Liver (tissue), 9 donors: Measurements from ENCODE around the gene ZBTB12. TPM values are rescaled to one million over a fixed set of nuclear protein-coding genes. Genes with fewer than 3 reads are reported as not detected.

Experiments
- DNase-seq: peaks from one replicate; pipeline ENCODE4 v3.0.0-alpha.2; 2017; ENCODE audit warnings: low spot score
- H3K27ac ChIP-seq, 2 donors: one replicate each; pipeline ENCODE4 v1.7.0; 2013; ENCODE audit warnings: inconsistent platforms in 2 of 2, low read length in 2 of 2, control low read depth in 1 of 2, low read depth in 1 of 2, mild to moderate bottlenecking in 1 of 2
- H3K27me3 ChIP-seq, 4 donors: one replicate each; pipeline versions ENCODE4 v1.6.1 to v1.7.0; 2013; ENCODE audit warnings: low read length in 3 of 4, inconsistent platforms in 1 of 4, mild to moderate bottlenecking in 1 of 4, moderate library complexity in 1 of 4; ENCODE audit not compliant: control insufficient read depth in 4 of 4, insufficient read depth in 4 of 4
- H3K36me3 ChIP-seq, 4 donors: one replicate each; pipeline versions ENCODE4 v1.6.1 to v1.7.0; 2013; ENCODE audit warnings: low read length in 3 of 4, mild to moderate bottlenecking in 3 of 4, low read depth in 1 of 4, moderate library complexity in 1 of 4; ENCODE audit not compliant: control insufficient read depth in 4 of 4, insufficient read depth in 3 of 4
- H3K4me1 ChIP-seq, 4 donors: one replicate each; pipeline versions ENCODE4 v1.6.1 to v1.7.0; 2013; ENCODE audit warnings: low read length in 3 of 4, mild to moderate bottlenecking in 3 of 4, moderate library complexity in 1 of 4; ENCODE audit not compliant: control insufficient read depth in 4 of 4, insufficient read depth in 4 of 4
- H3K4me3 ChIP-seq, 3 donors: one replicate each; pipeline versions ENCODE4 v1.6.1 to v1.7.0; 2013; ENCODE audit warnings: low read length in 3 of 3, control low read depth in 1 of 3, low read depth in 1 of 3, mild to moderate bottlenecking in 1 of 3
- H3K9ac ChIP-seq, 2 donors: one replicate each; pipeline ENCODE4 v1.7.0; 2013; ENCODE audit warnings: low read length in 2 of 2, mild to moderate bottlenecking in 2 of 2, moderate library complexity in 2 of 2, control low read depth in 1 of 2, low read depth in 1 of 2
- H3K9me3 ChIP-seq, 4 donors: one replicate each; pipeline versions ENCODE4 v1.6.1 to v1.7.0; 2013; ENCODE audit warnings: low read length in 3 of 4; ENCODE audit not compliant: control insufficient read depth in 4 of 4
- EGR1 ChIP-seq, 2 donors: IDR thresholded peaks; 2 replicates each; pipeline ENCODE4 v1.6.1; 2016 to 2018; ENCODE audit warnings: antibody characterized with exemption in 2 of 2, low read depth in 2 of 2
- FOXA1 ChIP-seq: IDR thresholded peaks from 2 replicates; pipeline ENCODE4 v1.6.1; 2016; ENCODE audit warnings: antibody characterized with exemption
- FOXA2 ChIP-seq: IDR thresholded peaks from 2 replicates; pipeline ENCODE4 v1.6.1; 2016; ENCODE audit warnings: antibody characterized with exemption
- GABPA ChIP-seq, 2 donors: IDR thresholded peaks in 1 of 2; conservative IDR thresholded peaks in 1 of 2; 2 replicates each; pipeline ENCODE4 v1.6.1; 2016; ENCODE audit warnings: antibody characterized with exemption in 2 of 2, mild to moderate bottlenecking in 1 of 2, moderate library complexity in 1 of 2
- HNF4A ChIP-seq, 2 donors: conservative IDR thresholded peaks; 2 replicates each; pipeline ENCODE4 v1.6.1; 2016; ENCODE audit warnings: antibody characterized with exemption in 2 of 2, mild to moderate bottlenecking in 2 of 2
- HNF4G ChIP-seq: IDR thresholded peaks from 2 replicates; pipeline ENCODE4 v1.6.1; 2016; ENCODE audit warnings: antibody characterized with exemption
- JUND ChIP-seq, 2 donors: IDR thresholded peaks; 2 replicates each; pipeline ENCODE4 v1.6.1; 2016; ENCODE audit warnings: antibody characterized with exemption in 2 of 2
- NR2F2 ChIP-seq: IDR thresholded peaks from 2 replicates; pipeline ENCODE4 v1.6.1; 2016; ENCODE audit warnings: antibody characterized with exemption
- RAD21 ChIP-seq, 2 donors: IDR thresholded peaks; 2 replicates each; pipeline ENCODE4 v1.6.1; 2016; ENCODE audit warnings: antibody characterized with exemption in 2 of 2, mild to moderate bottlenecking in 2 of 2
- RXRA ChIP-seq, 2 donors: IDR thresholded peaks; 2 replicates each; pipeline ENCODE4 v1.6.1; 2017 to 2018; ENCODE audit warnings: antibody characterized with exemption in 2 of 2, mild to moderate bottlenecking in 1 of 2
- SP1 ChIP-seq: IDR thresholded peaks from 2 replicates; pipeline ENCODE4 v1.6.1; 2018; ENCODE audit warnings: antibody characterized with exemption, mild to moderate bottlenecking
- TAF1 ChIP-seq: conservative IDR thresholded peaks from 2 replicates; pipeline ENCODE4 v1.6.1; 2016; ENCODE audit warnings: antibody characterized with exemption, mild to moderate bottlenecking
- YY1 ChIP-seq: IDR thresholded peaks from 2 replicates; pipeline ENCODE4 v1.6.1; 2016; ENCODE audit warnings: antibody characterized with exemption, mild to moderate bottlenecking
- WGBS: extraction: QIAGEN DNeasy Blood & Tissue Kit; methylation state at CpG from one replicate; pipeline ENCODE4 v1.1.7; 2013; 5-methylcytosine and 5-hydroxymethylcytosine counted together
- polyA plus RNA-seq, 2 donors: library from polyadenylated mRNA; stranded (reverse) in 1 of 2; unstranded in 1 of 2; fragments of 200-250 nt in 1 of 2; fragments of >200 nt in 1 of 2; fragmentation: Nextera tagmentation in 1 of 2; extraction: Ambion mirVana in 1 of 2; gene quantifications; one replicate each; pipeline versions ENCODE4 v1.2.1 to v1.2.3, GENCODE V29; 2013 to 2015
- total RNA-seq, 2 donors: library from RNA; depleted of rRNA; stranded (reverse); fragments of >200 nt; gene quantifications; one replicate each; pipeline ENCODE4 v1.2.3, GENCODE V29; 2014
- TF ChIP-seq, protein P1 (sequence below): IDR thresholded peaks from 2 replicates; pipeline ENCODE4 v1.6.1; 2016; ENCODE audit warnings: antibody characterized with exemption
- TF ChIP-seq, protein P2 (sequence below): IDR thresholded peaks from 2 replicates; pipeline ENCODE4 v1.6.1; 2016; ENCODE audit warnings: antibody characterized with exemption
- TF ChIP-seq, protein P3 (sequence below): fragments of 150-350 bp; IDR thresholded peaks from 2 replicates; pipeline ENCODE4 v1.5.1; 2017; ENCODE audit warnings: improper control_type of control experiment, low read depth, low read length; ENCODE audit not compliant: missing input control
- TF ChIP-seq, protein P4 (sequence below): IDR thresholded peaks from 2 replicates; pipeline ENCODE4 v1.6.1; 2016; ENCODE audit warnings: antibody characterized with exemption, mild to moderate bottlenecking
- TF ChIP-seq, protein P5 (sequence below): IDR thresholded peaks from 2 replicates; pipeline ENCODE4 v1.6.1; 2016; ENCODE audit warnings: antibody characterized with exemption
- donor health status: healthy.
- donor health status: healthy.
- donor health status: healthy.
- donor health status: healthy.
- donor health status: healthy.

The ZBTB12 gene
- total and polyA plus RNA-seq, 4 donors, result 0.25 to 2.3 (median 0.83) TPM; not detected in 1

DNA sequence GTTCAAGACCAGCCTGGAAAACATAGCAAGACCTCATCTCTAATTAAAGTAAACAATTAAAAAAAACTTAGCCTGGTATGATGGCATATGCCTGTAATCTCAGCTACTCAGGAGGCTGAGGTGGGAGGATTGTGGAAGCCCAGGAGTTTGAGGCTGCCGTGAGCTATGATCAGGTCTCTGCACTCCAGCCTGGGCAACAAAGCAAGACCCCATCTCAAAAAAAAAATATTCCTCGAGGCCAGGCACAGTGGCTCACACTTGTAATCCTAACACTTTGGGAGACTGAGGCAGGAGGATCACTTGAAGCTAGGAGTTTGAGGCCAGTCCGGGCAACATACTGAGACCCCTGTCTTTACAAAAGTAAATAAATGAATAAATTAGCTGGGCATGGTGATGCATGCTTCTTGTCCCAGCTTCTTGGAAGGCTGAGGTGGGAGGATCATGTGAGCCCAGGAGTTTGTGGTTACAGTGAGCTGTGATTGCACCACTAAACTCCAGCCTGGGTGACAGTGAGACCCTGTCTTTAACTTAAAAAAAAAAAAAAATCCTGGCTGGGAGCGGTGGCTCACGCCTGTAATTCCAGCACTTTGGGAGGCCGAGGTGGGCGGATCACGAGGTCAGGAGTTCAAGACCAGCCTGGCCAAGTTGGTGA, 16.3 kb upstream of the ZBTB12 start:
- H3K4me1 ChIP-seq, result peaks cover 0 to 2% (median 0%) of the 10 kb centered on the region in 4 donors
- no peak overlapping the region for H3K27ac ChIP-seq
- TF ChIP-seq, protein P1, sequence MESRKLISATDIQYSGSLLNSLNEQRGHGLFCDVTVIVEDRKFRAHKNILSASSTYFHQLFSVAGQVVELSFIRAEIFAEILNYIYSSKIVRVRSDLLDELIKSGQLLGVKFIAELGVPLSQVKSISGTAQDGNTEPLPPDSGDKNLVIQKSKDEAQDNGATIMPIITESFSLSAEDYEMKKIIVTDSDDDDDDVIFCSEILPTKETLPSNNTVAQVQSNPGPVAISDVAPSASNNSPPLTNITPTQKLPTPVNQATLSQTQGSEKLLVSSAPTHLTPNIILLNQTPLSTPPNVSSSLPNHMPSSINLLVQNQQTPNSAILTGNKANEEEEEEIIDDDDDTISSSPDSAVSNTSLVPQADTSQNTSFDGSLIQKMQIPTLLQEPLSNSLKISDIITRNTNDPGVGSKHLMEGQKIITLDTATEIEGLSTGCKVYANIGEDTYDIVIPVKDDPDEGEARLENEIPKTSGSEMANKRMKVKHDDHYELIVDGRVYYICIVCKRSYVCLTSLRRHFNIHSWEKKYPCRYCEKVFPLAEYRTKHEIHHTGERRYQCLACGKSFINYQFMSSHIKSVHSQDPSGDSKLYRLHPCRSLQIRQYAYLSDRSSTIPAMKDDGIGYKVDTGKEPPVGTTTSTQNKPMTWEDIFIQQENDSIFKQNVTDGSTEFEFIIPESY, result no peak
- TF ChIP-seq, protein P2, sequence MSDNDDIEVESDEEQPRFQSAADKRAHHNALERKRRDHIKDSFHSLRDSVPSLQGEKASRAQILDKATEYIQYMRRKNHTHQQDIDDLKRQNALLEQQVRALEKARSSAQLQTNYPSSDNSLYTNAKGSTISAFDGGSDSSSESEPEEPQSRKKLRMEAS, result no peak
- TF ChIP-seq RXRA (IDR thresholded peaks at IDR 0.05) (no peak), NR2F2 (no peak), HNF4A (conservative IDR thresholded peaks at IDR 0.05) (no peak), HNF4G (no peak), SP1 (no peak), EGR1 (IDR thresholded peaks at IDR 0.05; ENCODE audit: low read depth in 2 of 2) (no peak), RAD21 (IDR thresholded peaks at IDR 0.05) (no peak), FOXA1 (no peak), YY1 (no peak), TAF1 (no peak), GABPA (IDR thresholded peaks at IDR 0.05 in 1 of 2, conservative IDR thresholded peaks at IDR 0.05 in 1 of 2) (no peak), FOXA2 (no peak), JUND (IDR thresholded peaks at IDR 0.05) (no peak)
- TF ChIP-seq, protein P3, sequence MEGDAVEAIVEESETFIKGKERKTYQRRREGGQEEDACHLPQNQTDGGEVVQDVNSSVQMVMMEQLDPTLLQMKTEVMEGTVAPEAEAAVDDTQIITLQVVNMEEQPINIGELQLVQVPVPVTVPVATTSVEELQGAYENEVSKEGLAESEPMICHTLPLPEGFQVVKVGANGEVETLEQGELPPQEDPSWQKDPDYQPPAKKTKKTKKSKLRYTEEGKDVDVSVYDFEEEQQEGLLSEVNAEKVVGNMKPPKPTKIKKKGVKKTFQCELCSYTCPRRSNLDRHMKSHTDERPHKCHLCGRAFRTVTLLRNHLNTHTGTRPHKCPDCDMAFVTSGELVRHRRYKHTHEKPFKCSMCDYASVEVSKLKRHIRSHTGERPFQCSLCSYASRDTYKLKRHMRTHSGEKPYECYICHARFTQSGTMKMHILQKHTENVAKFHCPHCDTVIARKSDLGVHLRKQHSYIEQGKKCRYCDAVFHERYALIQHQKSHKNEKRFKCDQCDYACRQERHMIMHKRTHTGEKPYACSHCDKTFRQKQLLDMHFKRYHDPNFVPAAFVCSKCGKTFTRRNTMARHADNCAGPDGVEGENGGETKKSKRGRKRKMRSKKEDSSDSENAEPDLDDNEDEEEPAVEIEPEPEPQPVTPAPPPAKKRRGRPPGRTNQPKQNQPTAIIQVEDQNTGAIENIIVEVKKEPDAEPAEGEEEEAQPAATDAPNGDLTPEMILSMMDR, result no peak
- TF ChIP-seq, protein P4, sequence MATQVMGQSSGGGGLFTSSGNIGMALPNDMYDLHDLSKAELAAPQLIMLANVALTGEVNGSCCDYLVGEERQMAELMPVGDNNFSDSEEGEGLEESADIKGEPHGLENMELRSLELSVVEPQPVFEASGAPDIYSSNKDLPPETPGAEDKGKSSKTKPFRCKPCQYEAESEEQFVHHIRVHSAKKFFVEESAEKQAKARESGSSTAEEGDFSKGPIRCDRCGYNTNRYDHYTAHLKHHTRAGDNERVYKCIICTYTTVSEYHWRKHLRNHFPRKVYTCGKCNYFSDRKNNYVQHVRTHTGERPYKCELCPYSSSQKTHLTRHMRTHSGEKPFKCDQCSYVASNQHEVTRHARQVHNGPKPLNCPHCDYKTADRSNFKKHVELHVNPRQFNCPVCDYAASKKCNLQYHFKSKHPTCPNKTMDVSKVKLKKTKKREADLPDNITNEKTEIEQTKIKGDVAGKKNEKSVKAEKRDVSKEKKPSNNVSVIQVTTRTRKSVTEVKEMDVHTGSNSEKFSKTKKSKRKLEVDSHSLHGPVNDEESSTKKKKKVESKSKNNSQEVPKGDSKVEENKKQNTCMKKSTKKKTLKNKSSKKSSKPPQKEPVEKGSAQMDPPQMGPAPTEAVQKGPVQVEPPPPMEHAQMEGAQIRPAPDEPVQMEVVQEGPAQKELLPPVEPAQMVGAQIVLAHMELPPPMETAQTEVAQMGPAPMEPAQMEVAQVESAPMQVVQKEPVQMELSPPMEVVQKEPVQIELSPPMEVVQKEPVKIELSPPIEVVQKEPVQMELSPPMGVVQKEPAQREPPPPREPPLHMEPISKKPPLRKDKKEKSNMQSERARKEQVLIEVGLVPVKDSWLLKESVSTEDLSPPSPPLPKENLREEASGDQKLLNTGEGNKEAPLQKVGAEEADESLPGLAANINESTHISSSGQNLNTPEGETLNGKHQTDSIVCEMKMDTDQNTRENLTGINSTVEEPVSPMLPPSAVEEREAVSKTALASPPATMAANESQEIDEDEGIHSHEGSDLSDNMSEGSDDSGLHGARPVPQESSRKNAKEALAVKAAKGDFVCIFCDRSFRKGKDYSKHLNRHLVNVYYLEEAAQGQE, result no peak
- TF ChIP-seq, protein P5, sequence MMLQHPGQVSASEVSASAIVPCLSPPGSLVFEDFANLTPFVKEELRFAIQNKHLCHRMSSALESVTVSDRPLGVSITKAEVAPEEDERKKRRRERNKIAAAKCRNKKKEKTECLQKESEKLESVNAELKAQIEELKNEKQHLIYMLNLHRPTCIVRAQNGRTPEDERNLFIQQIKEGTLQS, result no peak
- no peak overlapping the region for H3K9ac ChIP-seq
- WGBS, result 91% methylated on average over 8 of the region's 8 CpGs
- DNase-seq, result no peak
- H3K4me3 ChIP-seq, result no peak overlapping the region
- H3K27me3 ChIP-seq, result no peaks in the 10 kb centered on the region
- H3K9me3 ChIP-seq, result no peaks in the 10 kb centered on the region
- H3K36me3 ChIP-seq, result no peaks in the 10 kb centered on the region
